AG09319 (cell line): ENCODE measurements around the gene KIF1B.
"Not testable (repeated sequence)": the region's sequence is repeated elsewhere in the genome, so short reads cannot be mapped to it uniquely, and the experiment has no call there.

Source experiments
- DNase-seq: peaks from one replicate; pipeline ENCODE4 v3.0.0-alpha.2; 2010; ENCODE audit warnings: low read depth; ENCODE audit errors: extremely low read depth
- TF ChIP-seq, protein P1 (sequence below): IDR thresholded peaks from 2 replicates; pipeline ENCODE4 v1.5.1; 2011; ENCODE audit warnings: low read depth, mild to moderate bottlenecking, inconsistent platforms, low read length, moderate library complexity

The KIF1B gene

DNA sequence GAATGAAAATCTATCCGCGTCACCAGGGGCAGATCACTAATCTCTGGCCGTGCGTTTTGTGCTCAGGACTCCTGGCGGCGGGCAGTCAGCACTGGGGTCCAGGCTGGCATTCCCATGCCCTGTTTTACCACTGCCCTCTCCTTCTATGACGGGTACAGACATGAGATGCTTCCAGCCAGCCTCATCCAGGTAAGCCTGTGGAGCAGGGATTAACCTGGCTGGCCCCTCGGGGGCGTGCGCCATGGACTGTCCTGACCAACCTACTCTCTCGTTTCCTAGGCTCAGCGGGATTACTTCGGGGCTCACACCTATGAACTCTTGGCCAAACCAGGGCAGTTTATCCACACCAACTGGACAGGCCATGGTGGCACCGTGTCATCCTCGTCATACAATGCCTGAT is 209.0 kb downstream of the KIF1B start:
- no peak for DNase-seq
- TF ChIP-seq, protein P1, sequence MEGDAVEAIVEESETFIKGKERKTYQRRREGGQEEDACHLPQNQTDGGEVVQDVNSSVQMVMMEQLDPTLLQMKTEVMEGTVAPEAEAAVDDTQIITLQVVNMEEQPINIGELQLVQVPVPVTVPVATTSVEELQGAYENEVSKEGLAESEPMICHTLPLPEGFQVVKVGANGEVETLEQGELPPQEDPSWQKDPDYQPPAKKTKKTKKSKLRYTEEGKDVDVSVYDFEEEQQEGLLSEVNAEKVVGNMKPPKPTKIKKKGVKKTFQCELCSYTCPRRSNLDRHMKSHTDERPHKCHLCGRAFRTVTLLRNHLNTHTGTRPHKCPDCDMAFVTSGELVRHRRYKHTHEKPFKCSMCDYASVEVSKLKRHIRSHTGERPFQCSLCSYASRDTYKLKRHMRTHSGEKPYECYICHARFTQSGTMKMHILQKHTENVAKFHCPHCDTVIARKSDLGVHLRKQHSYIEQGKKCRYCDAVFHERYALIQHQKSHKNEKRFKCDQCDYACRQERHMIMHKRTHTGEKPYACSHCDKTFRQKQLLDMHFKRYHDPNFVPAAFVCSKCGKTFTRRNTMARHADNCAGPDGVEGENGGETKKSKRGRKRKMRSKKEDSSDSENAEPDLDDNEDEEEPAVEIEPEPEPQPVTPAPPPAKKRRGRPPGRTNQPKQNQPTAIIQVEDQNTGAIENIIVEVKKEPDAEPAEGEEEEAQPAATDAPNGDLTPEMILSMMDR, result no peak

DNA sequence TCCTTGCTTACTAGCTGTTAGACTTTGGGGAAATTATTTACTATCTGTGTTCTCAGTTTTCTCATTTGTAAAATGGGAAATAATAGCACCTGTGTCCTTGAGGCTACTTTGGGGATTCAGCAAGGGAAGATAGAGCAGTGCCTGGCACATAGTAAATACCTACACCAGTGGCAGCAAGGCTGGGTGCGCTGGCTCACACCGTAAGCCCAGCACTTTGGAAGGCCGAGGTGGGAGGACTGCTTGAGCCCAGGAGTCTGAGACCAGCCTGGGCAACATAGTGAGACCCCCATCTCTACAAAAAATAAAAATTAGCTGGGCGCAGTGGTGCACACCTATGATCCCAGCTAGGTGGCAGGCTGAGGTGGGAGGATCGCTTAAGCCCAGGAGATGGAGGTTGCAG is 211.3 kb downstream of the KIF1B start:
- TF ChIP-seq, protein P1, result no peak
- no peak for DNase-seq

DNA sequence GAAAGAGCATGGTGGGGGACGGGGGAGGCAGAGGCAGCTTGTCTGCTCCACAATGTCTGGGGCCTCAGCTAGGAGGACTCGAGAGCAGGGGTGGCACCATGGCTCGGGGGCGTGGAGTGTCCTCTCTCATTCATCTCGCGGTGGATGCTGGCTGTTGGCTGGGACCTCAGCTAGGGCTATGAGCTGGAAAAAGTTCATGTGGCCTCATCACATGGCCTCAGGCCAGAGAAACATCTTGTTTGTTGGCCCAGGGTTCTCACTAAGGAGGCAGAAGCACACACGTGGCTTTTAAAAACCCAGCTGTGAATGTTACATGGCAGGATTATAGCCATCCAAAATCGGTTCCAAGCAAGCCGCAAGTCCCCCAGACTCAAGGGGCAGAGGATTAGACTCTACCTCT is 213.7 kb downstream of the KIF1B start:
- TF ChIP-seq, protein P1, result peak; percentile 11
- DNase-seq, result no peak

DNA sequence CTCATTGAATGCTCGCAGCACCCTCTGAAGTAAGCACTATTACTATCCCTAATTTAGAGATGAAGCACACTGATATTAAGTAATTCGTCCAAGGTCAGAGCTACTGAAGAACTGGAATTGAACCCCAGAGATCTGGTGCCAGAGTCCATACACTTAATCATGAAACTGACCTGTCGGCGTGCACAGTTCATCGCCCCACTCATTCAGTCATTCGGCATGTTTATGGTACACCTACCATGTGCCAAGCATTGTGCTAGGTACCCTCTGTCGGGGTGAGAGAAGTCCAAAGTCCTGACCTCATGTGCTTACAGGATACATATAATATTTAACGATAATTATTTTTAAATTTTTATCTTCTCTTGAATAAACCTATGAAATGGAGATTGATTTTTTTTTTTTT is 214.3 kb downstream of the KIF1B start:
- TF ChIP-seq, protein P1, result no peak
- DNase-seq, result no peak

DNA sequence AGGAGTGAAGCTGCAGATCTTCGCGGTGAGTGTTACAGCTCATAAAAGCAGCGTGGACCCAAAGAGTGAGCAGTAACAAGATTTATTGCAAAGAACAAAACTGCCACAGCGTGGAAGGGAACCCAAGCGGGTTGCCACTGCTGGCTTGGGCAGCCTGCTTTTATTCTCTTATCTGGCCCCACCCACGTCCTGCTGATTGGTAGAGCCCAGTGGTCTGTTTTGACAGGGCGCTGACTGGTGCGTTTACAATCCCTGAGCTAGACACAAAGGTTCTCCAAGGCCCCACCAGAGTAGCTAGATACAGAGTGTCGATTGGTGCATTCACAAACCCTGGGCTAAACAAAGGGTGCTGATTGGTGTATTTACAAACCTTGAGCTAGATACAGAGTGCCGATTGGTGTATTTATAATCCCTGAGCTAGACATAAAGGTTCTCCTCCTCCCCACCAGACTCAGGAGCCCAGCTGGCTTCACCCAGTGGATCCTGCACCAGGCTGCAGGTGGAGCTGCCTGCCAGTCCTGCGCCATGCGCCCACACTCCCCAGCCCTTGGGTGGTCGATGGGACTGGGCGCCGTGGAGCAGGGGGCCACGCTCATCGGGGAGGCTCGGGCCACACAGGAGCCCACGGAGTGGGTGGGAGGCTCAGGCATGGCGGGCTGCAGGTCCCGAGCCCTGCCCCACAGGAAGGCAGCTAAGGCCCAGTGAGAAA is 215.6 kb downstream of the KIF1B start:
- DNase-seq, result not testable (repeated sequence)

DNA sequence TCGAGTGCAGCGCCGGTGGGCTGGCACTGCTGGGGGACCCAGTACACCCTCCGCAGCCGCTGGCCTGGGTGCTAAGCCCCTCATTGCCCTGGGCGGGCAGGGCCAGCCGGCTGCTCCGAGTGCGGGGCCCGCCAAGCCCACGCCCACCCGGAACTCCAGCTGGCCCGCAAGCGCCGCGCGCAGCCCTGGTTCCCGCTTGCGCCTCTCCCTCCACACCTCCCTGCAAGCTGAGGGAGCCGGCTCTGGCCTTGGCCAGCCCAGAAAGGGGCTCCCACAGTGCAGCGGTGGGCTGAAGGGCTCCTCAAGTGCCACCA is 216.1 kb downstream of the KIF1B start:
- not testable (repeated sequence) for DNase-seq

DNA sequence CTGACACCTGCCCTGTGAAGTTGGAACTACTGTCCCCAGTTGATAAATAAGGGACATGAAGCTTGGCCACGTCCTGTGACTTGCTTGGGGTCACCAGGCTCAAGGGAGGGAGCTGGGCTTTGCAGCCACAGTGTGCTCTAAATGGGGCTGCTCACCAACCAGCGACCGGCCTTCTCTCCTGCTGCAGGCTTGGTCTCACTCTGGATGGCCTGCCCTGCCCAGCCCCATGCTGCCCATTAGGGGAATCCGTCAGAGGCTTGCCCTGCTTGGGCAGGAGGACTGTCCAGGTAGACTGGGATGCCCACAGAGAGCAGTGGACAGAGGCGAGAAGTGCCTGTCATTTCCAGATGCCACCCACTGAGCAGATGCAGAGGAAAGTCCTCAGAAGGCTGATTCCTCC is 218.6 kb downstream of the KIF1B start:
- no peak for DNase-seq
- TF ChIP-seq, protein P1, result no peak

DNA sequence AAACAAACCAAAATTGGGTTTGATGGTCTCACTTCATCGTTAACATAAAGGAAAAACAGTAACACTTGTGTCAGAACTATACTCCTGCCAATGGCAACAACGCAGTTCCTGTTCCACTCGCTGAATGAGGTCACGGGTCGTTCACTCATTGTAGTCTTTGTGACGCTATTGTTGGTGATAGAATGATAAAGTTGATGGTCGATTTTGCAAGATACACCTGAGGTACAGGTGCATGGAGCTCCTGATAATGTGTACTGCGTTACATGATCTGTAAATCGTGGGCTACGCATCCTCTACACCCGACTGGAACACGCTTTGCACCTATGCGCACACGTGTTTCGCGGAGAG is 219.5 kb downstream of the KIF1B start:
- no peak for DNase-seq

More for the DNA sequence above, 219.5 kb downstream of the KIF1B start:
- TF ChIP-seq, protein P1, result no peak
